Ascending aorta (tissue), 2 donors: ENCODE data around the gene SCAF4. TPM values are rescaled to one million over a fixed set of nuclear protein-coding genes. Genes with fewer than 3 reads are reported as not detected.

Experiments
- DNase-seq, 2 donors: peaks; one replicate each; pipeline ENCODE4 v3.0.0-alpha.2; 2019; ENCODE audit warnings: low spot score in 2 of 2
- H3K27ac ChIP-seq, 2 donors: fragments of 200-600 bp; sonication (generic); one replicate each; pipeline ENCODE4 v1.5.1; 2016 to 2017; ENCODE audit warnings: mild to moderate bottlenecking in 1 of 2
- H3K27me3 ChIP-seq: fragments of 200-600 bp; sonication (generic); one replicate; pipeline ENCODE4 v1.5.1; 2017
- H3K36me3 ChIP-seq, 2 donors: fragments of 200-600 bp; sonication (generic); one replicate each; pipeline ENCODE4 v1.5.1; 2016
- H3K4me1 ChIP-seq, 2 donors: fragments of 200-600 bp; sonication (generic); one replicate each; pipeline ENCODE4 v1.5.1; 2016 to 2017; ENCODE audit warnings: mild to moderate bottlenecking in 1 of 2
- H3K4me3 ChIP-seq, 2 donors: fragments of 200-600 bp; sonication (generic); one replicate each; pipeline ENCODE4 v1.5.1; 2016 to 2017; ENCODE audit warnings: mild to moderate bottlenecking in 1 of 2
- H3K9me3 ChIP-seq, 2 donors: fragments of 200-600 bp; sonication (generic); one replicate each; pipeline ENCODE4 v1.5.1; 2016
- CTCF ChIP-seq, 3 experiments: fragments of 200-600 bp in 2 of 3; fragments of 450-650 bp in 1 of 3; sonication (generic) in 2 of 3; IDR thresholded peaks; one replicate each; pipeline ENCODE4 v1.5.1; 2016 to 2019; ENCODE audit warnings: antibody characterized with exemption in 3 of 3, mild to moderate bottlenecking in 1 of 3, moderate library complexity in 1 of 3
- intact Hi-C: fragments of 100-400 bp; cut with DNase I; formaldehyde crosslinking; loops from one replicate; pipeline ENCODE4 v1.15.1; 2023
- total RNA-seq: library from RNA; depleted of rRNA; stranded (reverse); fragments of >200 nt; gene quantifications from one replicate; pipeline ENCODE4 v1.1.0, GENCODE V29; 2016

The SCAF4 gene
- total RNA-seq, 1 donor from 2014 or later: 31.2 TPM

- intact Hi-C loops: loop anchor here (5.0 to 10.0 kb wide), 4 partner anchors 525 to 1043 kb away; partner anchors contain the start of genes CFAP298 and PAXBP1
- H3K4me1 ChIP-seq: peaks cover 4 to 35% of the 10 kb centered on the region in 2 donors
- TF ChIP-seq CTCF (IDR thresholded peaks at IDR 0.05): no peak
Measured at GRCh38 chr21:31729622-31730343, 2.1 kb downstream of the SCAF4 start.

GRCh38 chr21:31728952-31729351 is 3.0 kb downstream of the SCAF4 start:
- no peak overlapping the region for H3K4me3 ChIP-seq
- H3K36me3 ChIP-seq: no peaks in the 10 kb centered on the region
- H3K4me1 ChIP-seq: peaks cover 4 to 38% of the 10 kb centered on the region in 2 donors
- intact Hi-C loops: no loop called here
- DNase-seq: no peak
- H3K27ac ChIP-seq: no peak overlapping the region
- H3K27me3 ChIP-seq: no peaks in the 10 kb centered on the region
- no peak for TF ChIP-seq CTCF (IDR thresholded peaks at IDR 0.05)
- H3K9me3 ChIP-seq: no peaks in the 10 kb centered on the region

More at GRCh38 chr21:31729622-31730343, 2.1 kb downstream of the SCAF4 start:
- DNase-seq: no peak
- Histone ChIP-seq H3K4me3 (peak overlapping the region; percentile 93 to 99), H3K27me3 (no peaks in the 10 kb centered on the region), H3K9me3 (no peaks in the 10 kb centered on the region), H3K27ac (no peak overlapping the region), H3K36me3 (no peaks in the 10 kb centered on the region)

- no peak overlapping the region for H3K27ac ChIP-seq
- no peak for TF ChIP-seq CTCF (IDR thresholded peaks at IDR 0.05)
- no peaks in the 10 kb centered on the region for H3K9me3 ChIP-seq
- DNase-seq: no peak
- H3K36me3 ChIP-seq: no peaks in the 10 kb centered on the region
- H3K27me3 ChIP-seq: no peaks in the 10 kb centered on the region
- peaks cover 4 to 34% of the 10 kb centered on the region in 2 donors for H3K4me1 ChIP-seq
- intact Hi-C loops: no loop called here
- no peak overlapping the region for H3K4me3 ChIP-seq
Measured at GRCh38 chr21:31728191-31728590, 3.7 kb downstream of the SCAF4 start.

GRCh38 chr21:31727181-31727580 is 4.7 kb downstream of the SCAF4 start:
- no peaks in the 10 kb centered on the region for H3K9me3 ChIP-seq
- DNase-seq: no peak
- no peaks in the 10 kb centered on the region for H3K36me3 ChIP-seq
- H3K27ac ChIP-seq: no peak overlapping the region
- peaks cover 0 to 26% of the 10 kb centered on the region in 2 donors for H3K4me1 ChIP-seq
- H3K4me3 ChIP-seq: no peak overlapping the region
- no peaks in the 10 kb centered on the region for H3K27me3 ChIP-seq
- no peak for TF ChIP-seq CTCF (IDR thresholded peaks at IDR 0.05)
- intact Hi-C loops: no loop called here

GRCh38 chr21:31726407-31726806 is 5.5 kb downstream of the SCAF4 start:
- Histone ChIP-seq H3K9me3 (no peaks in the 10 kb centered on the region), H3K4me3 (no peak overlapping the region), H3K36me3 (no peaks in the 10 kb centered on the region), H3K27ac (no peak overlapping the region), H3K4me1 (peaks cover 0 to 26% of the 10 kb centered on the region in 2 donors), H3K27me3 (no peaks in the 10 kb centered on the region)
- no peak for DNase-seq
- no peak for TF ChIP-seq CTCF (IDR thresholded peaks at IDR 0.05)
- intact Hi-C loops: no loop called here
